HG02588 (cell line): Measurements from ENCODE around the gene MTA1.

Source experiments
- ATAC-seq: cut with Tn5 transposase; IDR thresholded peaks from one replicate; pipeline ENCODE4 v1.9.1; 2021; ENCODE audit warnings: mild to moderate bottlenecking, moderate library complexity; ENCODE audit not compliant: unreplicated experiment

MTA1 gene

GRCh38 chr14:105419195-105420091 lies at the start of gene MTA1:
Gene MTA1 (plus strand): TSS chr14:105419827. CDS start chr14:105420036, 209 bp downstream.
- ATAC-seq: no peak

GRCh38 chr14:105374389-105374788 lies 45.2 kb upstream of the MTA1 start:
- ATAC-seq: no peak

- ATAC-seq: no peak
These were observed 44.0 kb upstream of the MTA1 start for GRCh38 chr14:105375635-105376057.

GRCh38 chr14:105376521-105377440 lies 42.8 kb upstream of the MTA1 start:
- ATAC-seq: no peak

GRCh38 chr14:105377555-105378182 lies 42.0 kb upstream of the MTA1 start:
- ATAC-seq: no peak

- ATAC-seq: no peak
These were observed 41.4 kb upstream of the MTA1 start for GRCh38 chr14:105378199-105378598.

- ATAC-seq: no peak
These were observed 40.5 kb upstream of the MTA1 start for GRCh38 chr14:105378873-105379685.

GRCh38 chr14:105379946-105380345 lies 39.7 kb upstream of the MTA1 start:
- ATAC-seq: no peak

- no peak for ATAC-seq
These were observed 38.9 kb upstream of the MTA1 start for GRCh38 chr14:105380756-105381155.

- no peak for ATAC-seq
These were observed 37.9 kb upstream of the MTA1 start for GRCh38 chr14:105381446-105382342.

- ATAC-seq: no peak
These were observed 37.1 kb upstream of the MTA1 start for GRCh38 chr14:105382343-105383082.

GRCh38 chr14:105383083-105383730 lies 36.4 kb upstream of the MTA1 start:
- ATAC-seq: no peak

GRCh38 chr14:105384041-105384557 lies 35.5 kb upstream of the MTA1 start:
- no peak for ATAC-seq

- no peak for ATAC-seq
These were observed 34.9 kb upstream of the MTA1 start for GRCh38 chr14:105384605-105385321.

- no peak for ATAC-seq
These were observed 34.3 kb upstream of the MTA1 start for GRCh38 chr14:105385322-105385637.

- no peak for ATAC-seq
These were observed 33.8 kb upstream of the MTA1 start for GRCh38 chr14:105385698-105386365.
